Epidermal melanocyte (primary cell): ENCODE results near the gene SPEM2.

Source experiments
- DNase-seq: peaks from one replicate; pipeline ENCODE4 v3.0.0; 2011; ENCODE audit warnings: low spot score; ENCODE audit not compliant: insufficient read length

The SPEM2 gene

DNA sequence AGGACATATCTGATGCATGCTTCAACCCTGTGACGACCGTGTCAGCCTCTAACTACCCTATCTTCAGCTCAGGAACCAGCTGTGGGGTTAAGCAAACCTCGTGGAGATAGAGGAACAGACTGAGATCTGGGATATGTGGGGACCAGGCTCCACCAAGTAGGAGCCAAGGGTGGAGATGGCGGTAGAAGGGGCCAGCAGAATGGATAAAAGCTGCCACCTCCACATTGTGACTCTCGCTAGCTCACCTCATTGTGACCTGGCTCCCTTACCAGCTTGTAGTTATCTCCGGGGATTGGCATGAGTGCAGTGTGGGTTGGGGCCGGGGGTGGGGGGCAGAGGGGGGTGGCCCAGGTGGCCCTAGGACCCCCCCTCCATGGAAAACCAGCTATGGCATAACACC lies at the start of gene SPEM2:
SPEM2 (plus strand) TSS at position 301 of the 400 bp plus-strand sequence; CDS start at position 374, 73 bp downstream.
- no peak for DNase-seq

- DNase-seq: no peak
Measured at GRCh38 chr17:7379134-7379533, 46.3 kb upstream of the SPEM2 start.

DNA sequence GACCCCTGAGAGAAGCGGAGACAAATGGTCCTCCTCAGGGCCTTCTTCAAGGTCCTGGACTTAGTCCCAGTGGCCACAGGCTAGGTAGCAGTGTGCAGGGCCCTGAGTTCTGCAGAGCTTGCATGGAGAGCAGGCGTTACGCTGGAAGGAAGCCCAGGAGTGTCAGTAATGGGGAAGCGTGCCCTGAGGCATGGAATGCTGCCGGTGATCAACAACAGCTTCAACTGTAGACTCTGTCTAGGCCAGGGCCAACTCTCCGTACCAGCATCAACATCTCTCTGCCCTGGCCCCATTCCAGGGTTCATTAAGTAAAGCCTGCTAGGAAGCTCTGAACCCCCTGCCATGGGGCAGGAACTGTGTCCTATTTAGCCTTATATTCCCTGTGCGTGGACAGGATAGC lies 45.1 kb upstream of the SPEM2 start:
- peak; percentile 56 for DNase-seq

- no peak for DNase-seq
Measured at GRCh38 chr17:7380855-7381683, 44.3 kb upstream of the SPEM2 start, which contains the start of gene TNK1. Gene TNK1, plus strand, starts transcription at chr17:7381089. Its CDS starts 1,838 bp downstream, at chr17:7382927.

GRCh38 chr17:7382901-7383300 lies 42.5 kb upstream of the SPEM2 start:
- DNase-seq: no peak

DNA sequence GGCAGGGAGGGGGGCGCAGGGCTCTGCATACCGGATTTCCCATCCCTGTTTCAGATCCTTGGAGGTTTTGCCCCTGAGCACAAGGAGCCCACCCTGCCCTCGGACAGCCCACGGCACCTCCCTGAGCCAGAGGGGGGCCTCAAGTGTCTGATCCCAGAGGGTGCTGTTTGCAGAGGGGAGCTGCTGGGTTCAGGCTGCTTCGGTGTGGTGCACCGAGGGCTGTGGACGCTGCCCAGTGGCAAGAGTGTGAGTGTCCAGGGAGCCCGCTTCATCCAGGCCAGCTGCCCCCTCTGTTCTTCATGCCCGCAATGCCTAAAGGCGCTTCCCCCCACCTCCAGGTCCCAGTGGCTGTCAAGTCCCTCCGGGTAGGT lies 42.1 kb upstream of the SPEM2 start:
- no peak for DNase-seq

DNA sequence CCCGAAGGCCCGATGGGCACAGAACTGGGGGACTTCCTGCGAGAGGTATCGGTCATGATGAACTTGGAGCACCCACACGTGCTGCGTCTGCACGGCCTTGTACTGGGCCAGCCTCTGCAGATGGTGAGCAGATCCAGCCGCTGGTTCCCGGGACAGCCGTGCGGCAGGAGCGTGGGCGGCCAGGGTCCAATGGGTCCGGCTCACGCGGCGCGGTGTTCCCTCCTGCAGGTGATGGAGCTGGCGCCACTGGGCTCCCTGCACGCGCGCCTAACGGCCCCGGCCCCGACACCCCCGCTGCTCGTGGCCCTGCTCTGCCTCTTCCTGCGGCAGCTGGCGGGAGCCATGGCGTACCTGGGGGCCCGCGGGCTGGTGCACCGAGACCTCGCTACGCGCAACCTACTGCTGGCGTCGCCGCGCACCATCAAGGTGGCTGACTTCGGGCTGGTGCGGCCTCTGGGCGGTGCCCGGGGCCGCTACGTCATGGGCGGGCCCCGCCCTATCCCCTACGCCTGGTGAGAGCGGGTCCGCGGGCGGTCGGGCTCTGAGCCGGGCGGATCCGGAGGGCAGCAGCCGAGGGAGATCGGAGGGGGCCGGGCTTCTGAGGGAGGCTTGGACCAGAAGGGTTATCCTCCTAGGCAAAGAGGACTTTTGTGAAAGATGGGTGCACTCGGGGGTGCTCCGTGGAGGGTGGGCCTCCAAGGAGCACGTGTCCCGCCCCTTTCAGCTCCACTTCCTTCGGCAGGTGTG lies 41.5 kb upstream of the SPEM2 start:
- no peak for DNase-seq

DNA sequence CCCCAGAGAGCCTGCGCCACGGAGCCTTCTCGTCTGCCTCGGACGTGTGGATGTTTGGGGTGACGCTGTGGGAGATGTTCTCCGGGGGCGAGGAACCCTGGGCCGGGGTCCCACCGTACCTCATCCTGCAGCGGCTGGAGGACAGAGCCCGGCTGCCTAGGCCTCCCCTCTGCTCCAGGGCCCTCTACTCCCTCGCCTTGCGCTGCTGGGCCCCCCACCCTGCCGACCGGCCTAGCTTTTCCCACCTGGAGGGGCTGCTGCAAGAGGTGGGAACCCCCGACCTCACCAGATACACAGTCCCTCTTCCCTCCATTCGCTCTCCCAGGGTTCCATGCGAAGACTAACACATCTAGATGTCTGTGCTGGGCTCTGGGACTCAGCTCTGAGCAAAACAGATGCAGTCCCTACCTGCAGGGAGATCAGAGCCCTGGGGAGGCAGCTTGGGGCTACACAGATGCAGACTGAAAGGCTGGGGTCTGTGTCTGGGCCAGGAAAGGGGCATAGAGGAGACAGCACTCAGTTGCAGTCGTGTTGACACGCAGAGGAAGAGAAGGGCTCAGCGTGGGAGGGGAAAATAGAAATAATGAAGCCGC lies 40.8 kb upstream of the SPEM2 start:
- no peak for DNase-seq

DNA sequence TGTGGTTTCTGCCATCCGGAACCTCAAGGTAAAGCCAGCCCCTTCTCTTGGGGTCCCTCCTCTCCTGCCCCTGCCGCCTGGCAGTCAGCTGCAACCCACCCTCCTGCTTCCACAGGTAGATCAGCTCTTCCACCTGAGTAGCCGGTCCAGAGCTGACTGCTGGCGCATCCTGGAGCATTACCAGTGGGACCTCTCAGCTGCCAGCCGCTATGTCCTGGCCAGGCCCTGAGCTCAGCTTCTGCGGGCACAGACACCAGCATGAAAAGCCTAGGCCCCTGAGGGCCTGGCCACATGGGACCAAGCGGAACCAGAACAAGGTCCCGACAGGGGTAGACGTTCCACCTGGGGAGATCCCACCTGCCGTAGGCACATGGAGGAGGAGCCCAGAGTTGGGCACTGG lies 36.6 kb upstream of the SPEM2 start:
- no peak for DNase-seq

DNA sequence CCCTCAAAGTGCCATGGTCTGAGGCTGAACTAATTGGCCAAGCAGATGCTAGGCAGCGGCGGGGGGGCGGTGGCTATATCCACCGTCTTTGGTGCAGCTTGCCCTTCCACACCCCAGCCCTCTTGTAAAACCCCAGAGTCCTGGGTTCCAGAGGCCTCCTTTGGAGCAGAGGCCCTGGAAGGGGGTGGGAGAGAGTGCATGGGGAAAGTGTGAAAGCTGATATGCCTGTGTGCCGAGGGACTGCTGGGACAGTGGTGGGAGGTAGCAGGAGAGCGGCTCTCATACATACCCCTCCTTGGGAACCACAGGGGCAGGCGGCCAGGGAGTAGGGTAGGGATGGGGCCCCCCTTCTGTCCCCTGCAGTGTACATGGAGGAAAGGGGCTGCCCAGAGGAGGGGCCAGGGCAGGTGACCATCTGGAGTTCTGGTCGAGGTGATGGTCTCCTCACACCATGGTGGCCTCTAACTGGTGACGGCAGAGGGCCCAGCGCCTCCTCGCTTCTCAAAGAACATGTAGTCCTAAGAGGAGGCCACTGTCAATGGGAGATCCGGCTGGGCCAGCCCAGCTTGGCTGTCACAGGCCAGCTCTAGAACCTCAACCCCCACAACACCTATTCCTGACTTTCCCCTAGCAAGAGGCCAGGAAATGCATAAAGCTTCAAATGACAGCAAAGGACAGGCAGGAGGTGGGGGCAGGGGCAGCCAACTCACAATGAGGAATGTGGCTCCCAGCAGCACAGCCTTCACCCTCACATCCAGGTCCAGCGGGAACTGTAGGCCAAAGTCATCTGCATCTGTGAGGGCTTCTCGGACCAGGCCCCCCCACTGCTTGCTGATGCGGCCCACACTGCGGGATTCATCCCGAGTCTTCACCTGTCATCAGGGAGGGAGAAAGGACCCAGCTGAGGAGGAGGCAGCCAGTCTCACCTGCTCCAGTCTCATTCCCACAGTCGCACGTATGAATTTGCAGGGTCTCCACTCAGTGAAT lies 35.2 kb upstream of the SPEM2 start:
- no peak for DNase-seq

GRCh38 chr17:7391307-7391706 lies 34.1 kb upstream of the SPEM2 start:
- DNase-seq: no peak

DNA sequence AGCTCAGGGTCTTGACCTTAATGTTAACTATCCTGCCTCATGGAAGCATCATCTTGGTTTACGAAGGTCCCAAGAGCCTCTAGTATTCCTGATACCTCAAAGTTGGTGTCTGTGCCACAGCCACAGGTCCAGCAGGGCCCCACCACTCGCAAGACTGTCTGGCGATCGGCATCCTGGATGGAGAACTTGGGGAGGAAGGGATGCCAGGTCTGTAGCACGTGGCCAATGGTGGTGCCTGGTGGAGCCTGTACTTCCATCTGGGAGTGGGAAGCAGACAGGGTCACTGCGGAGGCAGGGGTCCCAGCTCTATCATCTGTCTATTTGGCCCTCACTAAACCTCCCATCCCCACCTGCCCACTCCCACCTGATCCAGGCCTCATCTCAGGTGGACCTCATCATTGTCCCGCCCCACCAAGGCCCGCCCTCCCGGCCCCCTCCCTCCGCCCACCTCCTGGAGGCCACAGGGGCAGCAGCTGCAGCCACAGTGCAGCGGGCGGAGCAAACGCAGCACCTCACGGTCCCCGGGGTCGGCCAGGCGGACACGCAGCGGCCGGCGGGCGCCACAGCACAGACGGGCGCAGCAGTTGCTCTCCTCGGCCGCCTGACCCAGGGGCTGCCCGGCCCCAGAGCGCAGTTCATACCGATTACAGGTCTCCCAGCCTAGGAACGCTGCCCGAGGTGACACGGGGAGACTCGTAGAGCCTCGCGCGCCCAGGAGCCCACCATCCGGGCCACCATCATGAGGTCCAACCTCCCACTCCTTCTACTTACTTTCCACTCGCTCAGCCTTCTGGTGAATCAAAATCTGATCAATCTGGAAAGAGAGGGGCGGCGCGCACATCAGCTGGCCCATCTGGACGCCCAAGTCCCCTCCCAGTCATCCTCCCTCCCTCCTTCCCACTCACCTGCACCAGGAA lies 32.5 kb upstream of the SPEM2 start:
- DNase-seq: no peak

- DNase-seq: no peak
Measured at GRCh38 chr17:7393613-7394451, 31.6 kb upstream of the SPEM2 start.

DNA sequence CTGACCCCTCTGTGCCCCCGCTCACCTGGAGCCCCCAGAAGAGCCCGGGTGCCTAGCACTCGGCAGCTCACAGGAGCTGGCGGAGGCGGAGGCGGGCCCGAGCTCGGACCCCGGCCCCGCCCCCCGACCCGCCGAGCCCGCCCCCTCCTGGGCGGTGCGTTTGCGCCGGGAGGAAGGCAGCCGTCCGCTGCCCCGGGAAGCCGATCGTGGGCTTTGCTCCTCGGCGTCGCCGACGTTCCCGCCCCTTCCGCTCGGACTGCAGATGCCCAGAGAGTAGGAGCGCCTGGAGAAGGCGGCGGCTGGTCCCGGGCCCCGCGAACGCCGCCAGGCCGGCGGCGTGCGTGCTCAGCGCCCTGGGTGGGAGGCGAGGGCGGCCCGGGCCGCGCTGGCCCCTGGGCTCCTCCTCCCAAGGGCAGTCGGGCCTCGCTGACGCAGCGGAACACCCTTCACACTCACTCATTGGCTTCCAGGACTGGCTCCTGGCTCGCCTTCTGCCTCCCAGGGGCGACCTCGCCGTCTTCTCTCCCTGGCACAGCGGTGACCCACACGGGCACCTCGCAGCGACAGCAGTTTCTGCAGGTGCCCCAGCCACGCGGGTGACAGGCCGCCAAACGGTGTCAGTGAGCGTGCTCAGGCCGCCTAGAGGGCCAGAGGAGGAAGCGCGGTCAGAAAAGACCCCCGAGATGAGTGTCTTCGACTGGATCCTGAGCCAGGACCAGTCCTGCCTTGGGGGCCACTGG lies 30.8 kb upstream of the SPEM2 start, which contains the start of gene PLSCR3:
PLSCR3 (minus strand) TSS at position 74 of the 740 bp plus-strand sequence. CDS start 415 bp downstream, outside the sequence.
- DNase-seq: peak; percentile 94

- DNase-seq: no peak
Measured at GRCh38 chr17:7396147-7396546, 29.3 kb upstream of the SPEM2 start.

DNA sequence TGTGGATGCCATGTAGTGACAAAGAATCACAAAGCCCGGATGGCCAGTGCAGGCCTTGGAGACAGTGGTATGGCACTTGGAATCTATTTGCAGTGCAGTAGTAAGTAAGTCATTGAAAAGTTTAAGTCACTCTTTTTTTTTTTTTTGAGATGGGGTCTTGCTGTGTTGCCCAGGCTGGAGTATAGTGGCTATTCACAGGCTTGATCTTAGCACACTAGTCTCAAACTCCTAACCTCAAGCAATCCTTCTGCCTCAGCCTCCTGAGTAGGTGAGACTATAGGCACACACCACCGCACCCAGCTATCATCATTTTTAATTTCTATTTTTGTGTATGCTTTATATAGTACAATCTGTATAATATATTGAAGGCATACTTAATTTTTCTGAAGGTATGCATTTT lies 26.8 kb upstream of the SPEM2 start:
- no peak for DNase-seq

- DNase-seq: no peak
Measured at GRCh38 chr17:7403043-7403726, 22.2 kb upstream of the SPEM2 start.

DNA sequence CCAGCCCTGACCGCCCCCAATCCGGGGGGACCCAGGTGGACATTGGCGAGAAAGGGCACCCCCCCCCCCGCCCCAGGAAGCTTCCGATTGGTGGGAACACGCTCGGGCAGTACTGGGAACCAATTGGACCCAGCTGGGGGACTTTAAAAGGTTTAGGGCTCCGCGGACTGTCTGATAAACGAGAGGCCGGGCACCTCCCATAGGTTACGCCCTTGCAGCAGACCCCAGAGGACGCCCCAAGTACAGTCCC lies 21.8 kb upstream of the SPEM2 start:
- DNase-seq: peak; percentile 74
